GM12892 (cell line): Measurements from ENCODE around the gene LAP3.

Source experiments
- POLR2A ChIP-seq: IDR thresholded peaks from 2 replicates; pipeline ENCODE4 v1.6.1; 2011; ENCODE audit warnings: low read depth, low read length, control low read depth
- POLR2AphosphoS5 ChIP-seq: IDR thresholded peaks from 2 replicates; pipeline ENCODE4 v1.6.1; 2011; ENCODE audit warnings: low read depth, low read length, control low read depth
- TAF1 ChIP-seq: IDR thresholded peaks from 2 replicates; pipeline ENCODE4 v1.6.1; 2011; ENCODE audit warnings: low read depth, mild to moderate bottlenecking, control low read depth, low read length, borderline replicate concordance

DNA sequence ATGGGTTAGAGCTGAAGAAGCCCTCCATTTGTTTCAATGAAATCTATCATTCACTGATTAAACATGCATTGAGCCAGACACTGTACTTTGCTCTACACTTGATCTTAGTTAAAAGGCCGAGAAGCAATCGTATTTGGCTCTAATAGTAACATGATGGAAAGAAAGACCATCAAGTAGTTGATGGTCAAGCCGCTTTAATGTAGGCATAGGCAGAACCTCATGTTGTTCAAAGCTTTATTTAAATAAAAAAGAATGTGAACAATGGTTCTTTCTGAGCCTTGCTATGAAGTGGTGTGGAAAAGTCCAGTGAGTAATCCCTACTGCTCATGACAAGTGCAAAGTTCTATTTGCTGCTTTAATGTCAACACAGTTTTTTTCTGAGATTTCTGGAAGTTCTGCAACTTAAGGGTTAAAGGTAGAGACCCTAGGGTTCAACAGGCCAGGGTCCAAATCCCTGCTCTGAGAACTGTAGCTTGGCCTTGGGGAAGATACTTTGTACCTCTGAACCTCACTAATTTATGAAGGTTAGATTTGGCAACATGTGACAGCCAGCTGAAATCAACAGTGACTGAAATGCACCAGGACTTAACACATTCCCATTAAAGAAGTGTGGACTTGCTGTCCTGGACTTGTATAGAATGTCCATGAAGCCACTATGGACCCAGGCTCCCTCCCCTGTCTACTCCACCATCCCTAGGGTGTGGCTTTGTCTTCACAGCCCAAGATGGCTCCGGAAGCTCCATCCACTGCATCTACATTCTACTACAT is 17.9 kb upstream of the LAP3 start:
- TF ChIP-seq POLR2A, result no peak
- no peak for TF ChIP-seq POLR2AphosphoS5
- TF ChIP-seq TAF1, result no peak
